22Rv1 (cell line): ENCODE results near the gene THOP1.

Source experiments
- H3K27ac ChIP-seq: fragments of 450-650 bp; 2 replicates; pipeline ENCODE4 v1.5.1; 2017
- CTCF ChIP-seq: fragments of 450-650 bp; IDR thresholded peaks from 2 replicates; pipeline ENCODE4 v1.5.1; 2017; ENCODE audit warnings: mild to moderate bottlenecking
- ZFX ChIP-seq: fragments of 450-650 bp; IDR thresholded peaks from 2 replicates; pipeline ENCODE4 v1.6.1; 2017; ENCODE audit warnings: antibody characterized with exemption, borderline replicate concordance

Gene THOP1

GRCh38 chr19:2770055-2771013 is 15.0 kb upstream of the THOP1 start:
- no peak for TF ChIP-seq CTCF
- no peak for TF ChIP-seq ZFX
- no peak overlapping the region for H3K27ac ChIP-seq

- TF ChIP-seq ZFX (no peak), CTCF (no peak)
- no peak overlapping the region for H3K27ac ChIP-seq
Observed at GRCh38 chr19:2771786-2772674, 13.3 kb upstream of the THOP1 start.

GRCh38 chr19:2774083-2774679 is 11.1 kb upstream of the THOP1 start:
- H3K27ac ChIP-seq, result no peak overlapping the region
- TF ChIP-seq ZFX, result no peak
- no peak for TF ChIP-seq CTCF

GRCh38 chr19:2774953-2775555 is 10.2 kb upstream of the THOP1 start:
- TF ChIP-seq CTCF (no peak), ZFX (no peak)
- H3K27ac ChIP-seq, result no peak overlapping the region

- H3K27ac ChIP-seq, result no peak overlapping the region
- TF ChIP-seq ZFX (no peak), CTCF (no peak)
Observed at GRCh38 chr19:2775556-2776430, 9.5 kb upstream of the THOP1 start.

- no peak for TF ChIP-seq ZFX
- TF ChIP-seq CTCF, result no peak
- H3K27ac ChIP-seq, result no peak overlapping the region
Observed at GRCh38 chr19:2777952-2778683, 7.2 kb upstream of the THOP1 start.
